Activated naive CD4-positive, alpha-beta T cell treated with anti-CD3 and anti-CD28 coated beads, Interleukin-2, amount 50 U/mL, for 16 hours (primary cell): ENCODE results near the gene KBTBD3.
"Not testable (repeated sequence)": the region's sequence is repeated elsewhere in the genome, so short reads cannot be mapped to it uniquely, and the experiment has no call there.

Experiments
- DNase-seq: peaks from one replicate; pipeline ENCODE4 v3.0.0-alpha.2; 2020

The KBTBD3 gene

GRCh38 chr11:106061249-106061784, 15.8 kb downstream of the KBTBD3 start:
- DNase-seq, result no peak

GRCh38 chr11:106059617-106060016, 17.5 kb downstream of the KBTBD3 start:
- no peak for DNase-seq

- DNase-seq, result not testable (repeated sequence)
These were observed 18.8 kb downstream of the KBTBD3 start for GRCh38 chr11:106058377-106058776.

- DNase-seq, result no peak
These were observed 26.0 kb downstream of the KBTBD3 start for GRCh38 chr11:106051103-106051502.

GRCh38 chr11:106049727-106050476, 27.2 kb downstream of the KBTBD3 start:
- no peak for DNase-seq

GRCh38 chr11:106047631-106048030, 29.5 kb downstream of the KBTBD3 start:
- DNase-seq, result no peak

GRCh38 chr11:106043540-106043939, 33.6 kb downstream of the KBTBD3 start:
- DNase-seq, result no peak

- DNase-seq, result no peak
These were observed 44.3 kb downstream of the KBTBD3 start for GRCh38 chr11:106032861-106033260.

- no peak for DNase-seq
These were observed 45.2 kb downstream of the KBTBD3 start for GRCh38 chr11:106031936-106032335.

GRCh38 chr11:106031202-106031810, 45.8 kb downstream of the KBTBD3 start:
- DNase-seq, result no peak

- no peak for DNase-seq
These were observed 46.5 kb downstream of the KBTBD3 start for GRCh38 chr11:106030609-106031008.

- DNase-seq, result no peak
These were observed 54.3 kb downstream of the KBTBD3 start for GRCh38 chr11:106022795-106023275.

- DNase-seq, result peak; percentile 97
These were observed 55.0 kb downstream of the KBTBD3 start, which contains the start of gene MSANTD4 for GRCh38 chr11:106021967-106022794. TSS of gene MSANTD4 (minus strand) at chr11:106022240. CDS start at chr11:106010917, 11,323 bp downstream.

GRCh38 chr11:106021181-106021966, 55.8 kb downstream of the KBTBD3 start:
- DNase-seq, result no peak

- no peak for DNase-seq
These were observed 60.1 kb downstream of the KBTBD3 start for GRCh38 chr11:106017093-106017492.

- DNase-seq, result no peak
These were observed 62.1 kb downstream of the KBTBD3 start for GRCh38 chr11:106015066-106015465.

GRCh38 chr11:106014620-106015019, 62.5 kb downstream of the KBTBD3 start:
- no peak for DNase-seq

GRCh38 chr11:106014035-106014434, 63.1 kb downstream of the KBTBD3 start:
- DNase-seq, result no peak

GRCh38 chr11:106012744-106013143, 64.4 kb downstream of the KBTBD3 start:
- DNase-seq, result no peak

GRCh38 chr11:106011481-106011880, 65.7 kb downstream of the KBTBD3 start:
- no peak for DNase-seq

GRCh38 chr11:106003094-106003493, 74.1 kb downstream of the KBTBD3 start:
- not testable (repeated sequence) for DNase-seq

GRCh38 chr11:106001304-106002012, 75.7 kb downstream of the KBTBD3 start:
- DNase-seq, result no peak
